ENCODE results near the gene AASDH.

DNA sequence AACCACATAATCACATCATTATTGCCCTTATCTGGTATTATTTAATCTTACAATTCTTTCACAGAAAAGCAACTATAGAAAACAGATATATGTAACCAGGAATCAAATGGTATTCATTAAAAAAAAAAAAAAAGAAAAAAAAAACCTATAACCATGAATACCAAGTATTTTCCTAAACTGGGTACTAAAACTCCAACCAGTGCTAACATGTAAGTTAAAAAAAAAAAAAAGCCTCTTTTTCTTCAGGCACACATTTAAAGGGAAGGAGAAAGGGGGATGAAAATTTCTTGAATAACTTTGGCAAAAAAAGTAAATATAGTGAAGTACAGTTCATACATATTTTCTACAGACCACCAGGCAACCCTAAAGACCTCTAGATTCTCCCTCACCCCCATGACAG is 46.0 kb upstream of the AASDH start:
- TF ChIP-seq CTCF (IDR thresholded peaks at IDR 0.05) (no peak), POLR2A (IDR thresholded peaks at IDR 0.05) (no peak)
